ENCODE measurements around the gene PLA2G4D.
A peak's percentile ranks its signal among the peaks of the same experiment; 100 is the strongest.

PLA2G4D gene

DNA sequence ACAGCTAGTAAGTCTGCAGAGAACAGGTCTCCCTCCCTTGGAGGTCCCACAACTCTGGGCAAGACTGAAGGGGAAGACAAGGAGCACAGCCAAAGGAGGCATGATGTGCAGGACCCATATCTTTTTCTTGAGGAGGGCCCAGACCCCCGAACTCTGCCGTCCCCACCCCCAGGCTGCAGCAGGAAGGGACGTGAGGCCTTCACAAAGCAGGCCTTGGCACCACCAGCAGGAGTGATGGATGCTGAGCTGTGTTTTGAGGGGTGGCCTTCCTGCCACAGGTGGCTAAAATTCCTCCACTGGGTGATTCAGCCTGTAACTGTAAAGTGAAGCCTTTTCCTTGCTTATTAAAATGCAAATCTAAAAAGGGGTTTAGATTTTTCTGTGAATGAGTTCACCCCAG is 8.6 kb downstream of the PLA2G4D start:
- TF ChIP-seq, protein P1, sequence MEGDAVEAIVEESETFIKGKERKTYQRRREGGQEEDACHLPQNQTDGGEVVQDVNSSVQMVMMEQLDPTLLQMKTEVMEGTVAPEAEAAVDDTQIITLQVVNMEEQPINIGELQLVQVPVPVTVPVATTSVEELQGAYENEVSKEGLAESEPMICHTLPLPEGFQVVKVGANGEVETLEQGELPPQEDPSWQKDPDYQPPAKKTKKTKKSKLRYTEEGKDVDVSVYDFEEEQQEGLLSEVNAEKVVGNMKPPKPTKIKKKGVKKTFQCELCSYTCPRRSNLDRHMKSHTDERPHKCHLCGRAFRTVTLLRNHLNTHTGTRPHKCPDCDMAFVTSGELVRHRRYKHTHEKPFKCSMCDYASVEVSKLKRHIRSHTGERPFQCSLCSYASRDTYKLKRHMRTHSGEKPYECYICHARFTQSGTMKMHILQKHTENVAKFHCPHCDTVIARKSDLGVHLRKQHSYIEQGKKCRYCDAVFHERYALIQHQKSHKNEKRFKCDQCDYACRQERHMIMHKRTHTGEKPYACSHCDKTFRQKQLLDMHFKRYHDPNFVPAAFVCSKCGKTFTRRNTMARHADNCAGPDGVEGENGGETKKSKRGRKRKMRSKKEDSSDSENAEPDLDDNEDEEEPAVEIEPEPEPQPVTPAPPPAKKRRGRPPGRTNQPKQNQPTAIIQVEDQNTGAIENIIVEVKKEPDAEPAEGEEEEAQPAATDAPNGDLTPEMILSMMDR (IDR thresholded peaks at IDR 0.05; ENCODE audit: control insufficient read depth, extremely low read depth, insufficient read depth), result no peak
- no peak for DNase-seq (ENCODE audit: low read depth)
- H3K4me3 ChIP-seq (ENCODE audit: low read depth, low read length), result no peak overlapping the region

DNA sequence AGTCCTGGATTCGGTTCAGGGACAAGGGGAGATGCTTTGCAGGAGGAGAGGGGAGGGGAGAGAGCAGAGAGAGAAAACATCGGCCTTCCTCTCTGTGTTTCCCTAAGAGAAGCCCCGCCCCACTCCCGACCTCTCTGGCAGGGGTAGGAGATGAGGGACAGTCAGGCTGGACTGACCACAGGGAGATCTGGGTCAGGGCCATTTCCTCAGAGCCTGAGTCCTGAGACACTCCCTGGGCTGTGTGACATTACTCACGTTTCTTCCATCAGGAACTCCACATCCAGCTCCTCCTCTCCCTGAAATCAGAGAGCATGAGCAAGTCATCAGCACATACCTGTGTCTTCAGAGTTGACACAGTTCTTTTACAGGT is 9.1 kb downstream of the PLA2G4D start:
- DNase-seq (ENCODE audit: low read depth), result no peak
- no peak overlapping the region for H3K4me3 ChIP-seq (ENCODE audit: low read depth, low read length)
- TF ChIP-seq, protein P1 (IDR thresholded peaks at IDR 0.05; ENCODE audit: control insufficient read depth, extremely low read depth, insufficient read depth), result no peak

DNA sequence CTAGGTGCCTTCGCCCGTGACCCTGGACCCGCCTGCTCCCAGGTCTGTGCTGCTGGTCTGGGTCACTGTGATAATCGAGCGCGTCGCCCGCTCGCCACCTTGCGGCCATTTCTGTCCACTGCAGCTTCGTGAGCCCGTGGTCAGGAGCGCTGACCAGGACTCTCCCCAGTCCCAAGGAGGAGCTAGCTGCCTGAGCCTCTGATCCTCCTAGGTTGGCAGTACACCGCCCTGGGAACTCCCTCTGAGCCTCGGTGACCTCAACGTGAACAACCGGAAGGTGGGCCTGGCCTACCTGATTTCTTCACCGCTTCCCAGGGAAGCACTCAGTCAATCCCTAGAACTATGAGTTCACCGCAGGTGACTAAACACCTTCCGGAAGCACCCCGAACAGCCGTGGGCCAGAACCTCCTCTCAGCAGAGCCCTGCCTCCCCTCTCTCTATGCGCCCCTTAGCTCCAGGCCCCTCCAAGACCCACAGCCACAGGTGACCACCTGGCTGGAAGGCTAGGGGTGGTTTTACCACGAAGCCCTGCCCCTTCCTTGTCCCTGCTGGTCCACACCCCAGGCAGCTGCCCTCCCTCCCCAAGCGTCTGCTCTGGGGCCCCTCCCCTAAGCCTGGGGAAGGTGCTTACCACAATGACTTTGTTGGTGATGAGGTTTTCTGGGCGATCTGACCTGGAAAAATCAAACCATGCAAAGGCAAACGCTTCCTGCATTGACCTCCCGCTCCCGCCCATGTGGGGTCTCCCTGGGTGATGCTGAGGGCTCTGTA is 9.7 kb downstream of the PLA2G4D start:
- TF ChIP-seq, protein P1 (IDR thresholded peaks at IDR 0.05; ENCODE audit: control insufficient read depth, extremely low read depth, insufficient read depth), result peak; percentile 98
- no peak overlapping the region for H3K4me3 ChIP-seq (ENCODE audit: low read depth, low read length)
- DNase-seq (ENCODE audit: low read depth), result no peak

DNA sequence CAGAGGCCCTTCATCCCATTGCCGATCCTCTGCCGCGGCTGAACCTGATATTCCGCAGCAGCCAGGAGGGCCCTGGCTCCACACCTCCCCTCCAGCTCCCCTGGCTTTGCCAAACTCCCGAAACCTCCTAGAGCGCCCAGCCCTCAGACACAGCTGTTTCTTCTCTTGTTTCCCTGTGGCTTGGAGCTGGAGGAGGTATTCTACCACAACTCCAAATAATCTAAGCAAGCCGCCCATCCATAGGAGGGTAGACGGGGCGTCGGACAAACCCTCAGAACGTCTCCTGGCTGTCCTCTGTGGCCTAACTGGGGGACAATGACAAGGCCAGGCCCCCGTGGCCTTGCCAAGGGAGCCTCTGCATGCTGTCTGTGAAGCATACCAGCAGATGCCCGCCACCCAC is 10.4 kb downstream of the PLA2G4D start:
- DNase-seq (ENCODE audit: low read depth), result no peak
- H3K4me3 ChIP-seq (ENCODE audit: low read depth, low read length), result no peak overlapping the region
- TF ChIP-seq, protein P1 (IDR thresholded peaks at IDR 0.05; ENCODE audit: control insufficient read depth, extremely low read depth, insufficient read depth), result no peak

DNA sequence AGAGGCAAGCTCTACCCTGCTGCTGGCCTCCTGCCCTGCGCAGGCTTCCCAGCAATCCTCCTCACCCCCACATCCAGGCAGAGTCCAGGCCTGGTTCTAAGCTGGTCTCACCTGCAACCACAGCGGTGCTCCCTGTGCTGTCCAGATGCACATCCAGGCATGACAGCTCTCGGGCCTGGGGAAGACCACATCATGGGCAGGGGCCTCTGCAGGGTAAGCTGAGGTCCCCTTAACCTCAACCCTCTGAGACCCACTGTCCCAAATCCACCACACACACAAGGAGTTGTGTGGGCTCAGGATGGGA is 10.8 kb downstream of the PLA2G4D start:
- no peak overlapping the region for H3K4me3 ChIP-seq (ENCODE audit: low read depth, low read length)
- TF ChIP-seq, protein P1 (IDR thresholded peaks at IDR 0.05; ENCODE audit: control insufficient read depth, extremely low read depth, insufficient read depth), result no peak
- DNase-seq (ENCODE audit: low read depth), result no peak

DNA sequence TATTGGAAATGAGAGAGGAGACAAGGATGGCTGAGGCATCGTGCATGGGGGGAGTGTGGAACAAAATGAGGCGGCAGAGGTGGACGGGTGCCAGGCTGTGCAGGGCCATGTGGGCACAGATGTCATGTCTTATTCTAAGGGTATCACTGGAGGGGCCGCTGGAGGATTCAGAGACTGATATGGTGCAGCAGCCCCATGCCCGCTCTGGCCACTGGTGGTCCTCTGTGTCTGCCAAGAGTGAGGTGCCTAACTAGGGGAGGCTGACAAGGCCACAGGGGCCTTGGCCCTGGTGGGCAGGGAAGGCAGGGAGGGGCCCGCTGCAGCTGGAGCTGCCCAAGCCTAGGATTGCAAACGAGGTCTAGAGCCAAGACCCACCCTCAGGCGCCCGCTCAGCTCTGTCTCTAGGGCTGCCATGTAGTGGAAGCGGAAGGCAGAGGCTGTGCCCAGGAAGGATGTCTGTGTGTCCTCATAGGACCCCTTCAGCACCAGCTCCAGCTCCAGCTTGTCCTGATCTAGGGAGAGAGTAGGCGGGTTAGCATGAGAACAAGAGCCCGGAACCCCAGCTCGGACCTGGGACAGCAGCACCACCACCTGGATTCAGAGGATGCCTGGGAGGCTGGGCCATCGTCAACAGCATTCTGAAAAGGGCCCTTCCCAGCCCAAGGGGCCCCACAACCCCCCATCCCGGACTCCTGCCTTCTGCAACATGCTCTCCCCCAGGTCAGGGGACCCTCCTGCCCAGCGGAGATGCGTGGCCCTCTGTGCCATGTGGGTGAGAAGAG is 11.3 kb downstream of the PLA2G4D start:
- TF ChIP-seq, protein P1 (IDR thresholded peaks at IDR 0.05; ENCODE audit: control insufficient read depth, extremely low read depth, insufficient read depth), result no peak
- no peak overlapping the region for H3K4me3 ChIP-seq (ENCODE audit: low read depth, low read length)
- no peak for DNase-seq (ENCODE audit: low read depth)
